Rectal smooth muscle tissue (tissue), 1 donor: Measurements from ENCODE around the gene SYTL2.

ENCODE experiments used
- H3K27ac ChIP-seq: one replicate; pipeline ENCODE4 v1.7.0; 2013; ENCODE audit warnings: low read depth, low read length, inconsistent platforms
- H3K27me3 ChIP-seq: one replicate; pipeline ENCODE4 v1.7.0; 2013; ENCODE audit warnings: low read length; ENCODE audit not compliant: control insufficient read depth, insufficient read depth
- H3K36me3 ChIP-seq: one replicate; pipeline ENCODE4 v1.7.0; 2013; ENCODE audit warnings: low read length; ENCODE audit not compliant: control insufficient read depth, insufficient read depth
- H3K4me1 ChIP-seq: one replicate; pipeline ENCODE4 v1.7.0; 2013; ENCODE audit warnings: low read length; ENCODE audit not compliant: control insufficient read depth, insufficient read depth
- H3K4me3 ChIP-seq: one replicate; pipeline ENCODE4 v1.7.0; 2013; ENCODE audit warnings: low read length
- H3K9ac ChIP-seq: one replicate; pipeline ENCODE4 v1.7.0; 2013; ENCODE audit warnings: low read length

The SYTL2 gene

DNA sequence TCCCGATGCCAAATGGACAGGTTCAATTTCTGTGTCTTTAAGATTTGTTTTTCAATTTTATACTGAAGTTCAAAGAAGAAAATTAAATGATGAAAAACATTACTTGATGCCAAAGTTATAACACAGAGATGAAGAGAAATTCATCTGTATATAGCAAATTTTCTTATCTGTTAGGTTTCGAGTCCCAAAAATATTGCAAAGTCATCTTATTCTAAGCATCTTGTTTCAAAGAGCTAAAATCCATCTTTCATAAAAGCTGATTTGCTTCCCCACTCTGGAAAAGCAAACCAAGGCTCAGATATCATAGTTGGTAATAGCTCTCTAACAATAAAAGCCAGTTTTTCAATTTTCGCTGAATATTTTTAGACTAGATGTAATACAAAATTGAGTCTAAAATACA, 106.0 kb downstream of the SYTL2 start:
- H3K4me3 ChIP-seq = no peak overlapping the region
- no peak overlapping the region for H3K27ac ChIP-seq
- H3K36me3 ChIP-seq = no peaks in the 10 kb centered on the region
- H3K4me1 ChIP-seq = no peaks in the 10 kb centered on the region
- H3K27me3 ChIP-seq = no peaks in the 10 kb centered on the region
- no peak overlapping the region for H3K9ac ChIP-seq

DNA sequence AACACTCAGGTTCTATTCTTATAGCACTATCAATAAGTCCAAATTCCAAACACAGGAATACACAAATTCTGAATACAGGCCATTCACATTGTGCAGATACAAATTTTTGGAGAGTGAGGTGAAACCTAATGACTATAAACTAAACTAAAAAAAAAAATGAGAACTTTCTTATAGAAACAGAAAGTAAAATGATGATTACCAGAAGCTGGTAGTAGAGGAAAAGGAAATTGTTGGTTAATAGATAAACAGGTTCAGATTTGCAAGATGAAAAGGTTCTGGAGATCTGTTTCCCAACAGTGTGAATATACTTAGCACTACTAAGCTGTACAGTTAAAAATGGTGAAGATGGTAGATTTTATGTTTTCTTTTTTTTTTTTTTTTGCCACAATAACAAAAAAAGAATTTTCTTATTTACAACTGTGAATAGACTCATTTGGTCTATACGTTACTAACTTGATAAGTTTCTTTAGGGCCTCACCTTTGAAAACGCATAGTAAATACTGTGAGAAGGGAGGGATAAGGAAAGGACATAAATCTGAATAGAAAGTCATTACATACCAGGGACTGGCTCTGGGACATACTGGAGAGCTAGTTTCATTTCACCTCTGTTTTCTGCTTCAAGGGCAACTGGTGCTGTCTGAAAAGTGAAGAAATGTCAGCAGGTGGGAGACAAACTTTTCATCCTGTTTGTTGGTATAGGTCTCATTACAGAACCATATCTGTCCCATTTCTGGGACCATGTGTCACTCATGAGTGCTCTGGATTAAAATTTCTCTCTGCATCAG, 110.8 kb downstream of the SYTL2 start:
- H3K27me3 ChIP-seq = no peaks in the 10 kb centered on the region
- H3K9ac ChIP-seq = no peak overlapping the region
- no peaks in the 10 kb centered on the region for H3K4me1 ChIP-seq
- no peak overlapping the region for H3K4me3 ChIP-seq
- H3K27ac ChIP-seq = no peak overlapping the region
- no peaks in the 10 kb centered on the region for H3K36me3 ChIP-seq

DNA sequence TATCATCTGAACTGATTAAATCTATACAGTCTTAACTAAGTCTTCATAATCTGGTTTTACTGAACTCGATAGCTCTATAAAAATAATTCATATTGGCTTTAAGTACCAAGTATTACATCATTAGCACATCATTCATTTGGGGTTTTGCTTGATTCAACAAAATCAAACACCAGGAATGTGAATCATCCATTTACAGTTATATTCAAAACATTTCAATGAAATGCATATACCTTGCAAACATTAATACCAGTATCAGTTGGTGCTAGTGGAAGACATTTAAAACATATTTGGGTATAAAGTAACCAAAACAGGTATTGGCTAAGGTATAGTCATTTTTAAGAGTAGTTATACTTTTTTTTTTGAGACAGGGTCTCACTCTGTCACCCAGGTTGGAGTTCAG, 112.7 kb downstream of the SYTL2 start:
- H3K27ac ChIP-seq = no peak overlapping the region
- no peaks in the 10 kb centered on the region for H3K27me3 ChIP-seq
- no peaks in the 10 kb centered on the region for H3K36me3 ChIP-seq
- H3K4me3 ChIP-seq = no peak overlapping the region
- no peaks in the 10 kb centered on the region for H3K4me1 ChIP-seq
- H3K9ac ChIP-seq = no peak overlapping the region

DNA sequence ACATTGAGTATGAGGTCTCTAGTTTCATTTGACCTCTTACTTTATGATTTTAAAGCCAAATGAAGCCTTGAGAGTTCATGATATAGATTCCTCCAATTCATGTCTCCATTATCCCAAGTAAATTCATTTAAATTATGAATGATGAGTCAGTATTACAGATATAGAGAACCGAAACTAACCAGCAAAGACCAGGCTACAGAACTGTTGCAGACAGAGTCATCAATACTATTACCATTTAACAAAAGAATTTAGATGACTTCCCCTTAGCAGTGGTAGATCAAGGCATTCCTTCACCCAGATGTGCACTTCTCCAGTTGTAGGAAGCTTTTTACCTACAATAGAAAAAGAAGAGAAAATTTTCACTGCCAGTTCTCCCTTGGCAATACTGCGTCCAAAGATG, 113.2 kb downstream of the SYTL2 start:
- no peak overlapping the region for H3K27ac ChIP-seq
- H3K9ac ChIP-seq = no peak overlapping the region
- H3K27me3 ChIP-seq = no peaks in the 10 kb centered on the region
- H3K36me3 ChIP-seq = no peaks in the 10 kb centered on the region
- no peaks in the 10 kb centered on the region for H3K4me1 ChIP-seq
- H3K4me3 ChIP-seq = no peak overlapping the region

DNA sequence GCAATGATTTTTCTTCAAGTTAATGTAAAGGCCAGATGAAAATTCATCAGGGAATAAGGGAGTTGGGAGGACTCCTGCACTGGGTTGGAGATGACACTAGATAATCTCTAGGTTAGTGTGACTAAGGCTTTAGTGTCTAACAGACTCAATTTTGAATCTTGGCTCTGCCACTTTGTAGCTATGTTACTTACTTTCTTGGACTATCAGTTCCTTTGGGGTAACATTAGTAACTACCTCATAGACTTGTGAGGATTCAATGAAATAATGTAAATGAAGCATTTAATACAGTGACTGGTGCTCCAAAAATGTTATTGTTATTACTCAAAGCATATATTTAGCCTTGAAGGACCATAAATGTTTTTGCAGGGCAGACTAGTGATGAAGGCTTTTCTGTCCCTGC, 115.4 kb downstream of the SYTL2 start:
- H3K9ac ChIP-seq = no peak overlapping the region
- no peak overlapping the region for H3K4me3 ChIP-seq
- no peaks in the 10 kb centered on the region for H3K36me3 ChIP-seq
- H3K27ac ChIP-seq = no peak overlapping the region
- H3K27me3 ChIP-seq = no peaks in the 10 kb centered on the region
- H3K4me1 ChIP-seq = no peaks in the 10 kb centered on the region

DNA sequence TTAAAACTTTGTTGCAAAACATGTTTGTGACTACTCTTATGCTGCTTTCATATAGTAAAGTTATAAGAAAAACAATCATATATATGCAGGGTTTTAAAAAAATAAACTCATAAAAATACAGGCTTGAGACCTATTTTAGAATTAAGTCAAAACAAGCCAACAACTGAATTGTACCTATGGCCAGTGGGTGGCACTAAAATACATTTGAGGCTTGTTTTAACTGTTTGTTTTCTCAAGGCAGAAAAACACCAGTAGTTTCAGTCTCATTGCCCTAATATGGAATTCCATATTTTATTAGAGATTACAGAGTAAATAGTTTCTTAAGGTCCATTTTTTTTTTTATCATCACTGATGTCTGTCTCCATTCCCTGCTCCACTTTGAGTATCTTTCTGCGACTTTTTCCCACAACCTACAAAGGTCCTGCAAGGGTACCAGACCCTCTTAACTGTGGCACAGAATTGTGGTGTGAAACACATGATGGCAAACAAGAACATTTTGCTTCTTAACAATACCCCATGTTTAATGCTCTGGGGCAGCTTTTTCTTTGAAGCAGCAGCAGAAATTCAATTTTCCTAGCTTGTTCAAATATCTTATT, 116.5 kb downstream of the SYTL2 start:
- Histone ChIP-seq H3K36me3 (no peaks in the 10 kb centered on the region), H3K4me3 (no peak overlapping the region), H3K9ac (no peak overlapping the region), H3K27me3 (no peaks in the 10 kb centered on the region), H3K4me1 (no peaks in the 10 kb centered on the region), H3K27ac (no peak overlapping the region)

DNA sequence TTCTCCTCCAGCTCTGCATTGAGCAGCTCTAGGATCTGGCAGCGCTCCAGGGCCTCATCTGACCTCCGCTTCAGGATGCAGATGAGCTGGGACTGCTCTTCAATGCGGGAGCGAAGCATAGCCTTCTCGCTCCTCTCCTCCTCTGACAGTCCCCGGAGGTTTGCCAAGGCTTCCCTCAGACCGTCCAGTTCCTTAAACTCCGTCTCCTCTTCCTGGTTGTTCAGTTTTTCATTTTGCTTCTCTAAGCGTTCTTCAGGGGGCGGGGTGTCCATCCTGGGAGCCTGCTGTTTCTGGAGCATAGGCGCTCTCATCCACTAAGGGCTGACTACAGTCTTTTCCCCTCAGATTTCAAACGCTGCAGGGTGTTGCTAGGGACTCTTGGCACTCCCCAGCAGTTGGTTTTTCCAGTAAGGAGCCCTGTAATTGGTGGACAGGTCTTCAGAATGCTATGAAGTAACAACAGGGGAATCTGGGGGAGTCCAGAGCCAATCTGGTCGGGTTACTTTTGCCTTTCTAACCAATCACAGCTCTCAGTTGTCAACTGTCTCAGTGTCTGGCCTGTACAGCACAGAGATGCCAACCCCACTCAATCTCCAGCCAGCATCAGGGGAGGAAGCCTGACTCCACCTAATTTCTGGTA, 125.0 kb downstream of the SYTL2 start, which contains the start of gene CCDC89:
Gene CCDC89 (minus strand): TSS at position 376 of the 640 bp plus-strand sequence. CDS start 65 bp downstream, at position 311.
- peak within 1 kb of the TSS; percentile 77 for H3K4me3 ChIP-seq
- peak within 1 kb of the TSS; percentile 81 for H3K27ac ChIP-seq
- peaks cover 16% of the 10 kb centered on the region for H3K4me1 ChIP-seq
- H3K27me3 ChIP-seq = no peaks in the 10 kb centered on the region
- no peak within 1 kb of the TSS for H3K9ac ChIP-seq
- H3K36me3 ChIP-seq = no peaks in the 10 kb centered on the region

DNA sequence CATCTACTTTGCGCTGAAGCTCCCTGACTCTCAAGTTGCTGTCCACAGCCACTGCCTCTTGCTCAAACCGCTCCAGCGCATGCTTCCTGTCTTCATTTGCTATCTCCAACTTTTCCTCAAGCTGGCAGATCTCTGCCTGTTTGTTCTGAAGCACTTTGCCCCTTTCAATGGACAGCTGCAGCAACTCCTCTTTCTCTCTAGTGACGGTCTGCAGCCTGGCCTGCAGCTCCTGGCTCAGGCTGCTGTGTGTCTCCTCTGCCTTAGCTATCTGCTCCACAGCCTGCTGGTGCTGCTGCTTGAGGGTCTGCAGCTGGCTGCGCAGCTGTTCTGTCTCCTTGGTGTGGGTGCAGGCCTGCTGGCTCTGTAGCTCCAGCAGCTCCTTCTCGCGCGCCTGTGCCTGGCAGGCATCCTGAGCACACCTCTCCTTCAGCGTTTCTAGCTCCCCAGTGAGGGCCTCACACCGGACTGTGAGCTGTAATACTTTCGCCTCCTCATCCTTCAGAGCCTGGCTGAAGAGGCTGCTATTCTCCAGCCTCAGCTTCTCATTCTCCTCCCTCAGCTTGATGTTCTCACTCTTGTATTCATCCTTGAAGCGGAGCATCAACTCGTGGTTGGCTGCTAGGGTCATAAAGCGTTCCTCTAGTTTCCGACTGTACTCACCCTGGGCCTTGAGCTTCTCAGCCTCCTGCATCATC, 125.7 kb downstream of the SYTL2 start:
- Histone ChIP-seq H3K4me1 (peaks cover 16% of the 10 kb centered on the region), H3K36me3 (no peaks in the 10 kb centered on the region), H3K27ac (peak overlapping the region; percentile 81), H3K9ac (no peak overlapping the region), H3K27me3 (no peaks in the 10 kb centered on the region), H3K4me3 (peak overlapping the region; percentile 77)

DNA sequence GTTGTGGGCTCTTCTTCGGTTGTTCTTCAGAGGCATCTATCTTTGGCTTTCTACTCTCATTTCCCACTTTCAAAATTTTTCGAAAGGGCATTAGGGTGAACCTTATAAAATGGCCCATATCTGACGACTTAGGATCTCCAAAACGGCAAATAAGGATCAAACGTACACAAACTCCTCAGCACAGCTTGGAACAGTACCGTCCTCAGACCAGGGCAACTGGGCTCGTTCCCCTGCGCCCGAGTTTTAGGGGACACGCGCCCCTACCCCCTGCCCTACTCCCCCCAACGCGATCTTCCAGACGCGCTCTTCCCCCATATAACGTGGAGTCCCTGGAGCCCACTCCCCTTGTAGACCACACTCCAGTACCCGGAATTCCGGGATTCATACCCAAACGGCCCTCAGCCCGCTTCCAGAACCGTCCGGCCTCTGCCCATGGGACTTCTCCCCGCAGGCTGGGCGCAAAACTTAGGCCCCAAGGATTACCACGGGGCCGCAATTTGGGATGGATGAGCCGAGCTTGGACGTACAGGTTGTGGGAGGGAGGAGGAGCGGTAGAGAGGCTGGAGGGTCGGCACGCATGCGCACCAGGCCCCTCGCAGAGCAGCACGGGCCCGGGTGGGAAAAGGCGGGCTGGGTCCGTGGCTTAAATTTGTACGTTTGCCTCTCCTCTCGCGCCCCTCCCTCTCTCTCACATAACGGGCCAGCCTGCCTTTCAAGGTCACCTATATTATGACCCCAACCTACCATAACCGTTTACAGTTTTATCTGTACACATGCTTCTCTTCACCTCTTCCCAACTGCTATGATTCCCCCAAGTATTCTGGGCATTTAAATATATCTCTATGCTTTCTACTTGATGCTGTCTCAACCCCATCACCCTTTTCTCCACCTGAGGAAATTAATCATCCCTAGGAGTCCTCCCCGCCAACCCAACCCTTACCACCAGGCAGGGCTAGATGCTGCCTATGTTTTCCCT, 128.3 kb downstream of the SYTL2 start:
- peak overlapping the region; percentile 39 for H3K27ac ChIP-seq
- H3K9ac ChIP-seq = peak overlapping the region; percentile 22

DNA sequence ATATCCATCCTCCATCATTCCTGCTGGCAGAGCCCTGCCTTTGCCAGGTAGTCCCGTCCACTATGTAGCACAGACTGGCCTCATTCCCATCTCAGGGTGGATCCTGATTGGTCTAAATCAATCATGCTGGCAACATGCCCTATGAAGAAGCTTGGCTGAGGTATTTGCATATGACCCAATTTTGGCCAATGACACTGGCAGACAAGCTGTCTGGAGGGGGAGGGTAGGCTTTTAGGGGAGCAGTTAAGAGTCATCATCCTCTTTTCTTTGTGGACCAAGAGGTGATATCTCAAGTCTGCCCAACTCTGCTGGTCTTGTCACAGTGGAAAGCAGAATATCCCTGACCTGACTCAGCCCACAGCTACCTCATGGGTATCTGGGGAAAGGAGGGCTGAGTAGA, 130.0 kb downstream of the SYTL2 start:
- H3K27ac ChIP-seq = no peak overlapping the region
- H3K4me1 ChIP-seq = peaks cover 11% of the 10 kb centered on the region
- H3K36me3 ChIP-seq = no peaks in the 10 kb centered on the region
- H3K4me3 ChIP-seq = no peak overlapping the region
- H3K27me3 ChIP-seq = no peaks in the 10 kb centered on the region
- H3K9ac ChIP-seq = no peak overlapping the region

More for the DNA sequence above, 128.3 kb downstream of the SYTL2 start:
- Histone ChIP-seq H3K4me3 (peak overlapping the region; percentile 70), H3K27me3 (no peaks in the 10 kb centered on the region), H3K36me3 (no peaks in the 10 kb centered on the region), H3K4me1 (peaks cover 16% of the 10 kb centered on the region)

DNA sequence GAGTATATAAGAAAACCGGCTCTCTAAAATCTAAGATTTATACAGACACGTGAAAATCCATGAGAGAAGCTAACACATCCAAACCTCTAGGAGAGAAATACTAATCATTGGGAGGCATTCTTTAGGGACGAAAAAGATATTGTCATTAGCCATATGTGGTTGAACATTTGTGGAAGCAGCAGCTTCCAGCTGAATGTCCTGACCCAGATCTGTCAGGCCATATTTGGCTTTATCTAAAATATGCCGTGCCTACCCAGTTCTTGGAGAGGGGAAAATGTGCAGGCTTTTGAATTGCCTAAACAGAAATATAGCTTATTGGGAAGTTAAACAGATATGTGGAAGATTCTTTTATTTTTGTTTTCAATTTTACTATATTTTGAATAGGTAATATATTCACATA, 131.4 kb downstream of the SYTL2 start:
- Histone ChIP-seq H3K9ac (no peak overlapping the region), H3K27ac (no peak overlapping the region), H3K4me1 (no peaks in the 10 kb centered on the region), H3K27me3 (no peaks in the 10 kb centered on the region), H3K4me3 (no peak overlapping the region), H3K36me3 (no peaks in the 10 kb centered on the region)
